GM12891 (cell line): ENCODE measurements around the gene STARD10. TPM values are rescaled to one million over a fixed set of nuclear protein-coding genes. Genes with fewer than 3 reads are reported as not detected.

Experiments used
- DNase-seq: peaks from one replicate; pipeline ENCODE4 v3.0.0; 2011; ENCODE audit warnings: low spot score; ENCODE audit not compliant: insufficient read length
- FAIRE-seq: peaks from 2 replicates; lab custom pipeline; 2011; peaks lifted over from hg19 to GRCh38; lab: Jason Lieb, UNC
- PAX5 ChIP-seq: IDR thresholded peaks from 2 replicates; pipeline ENCODE4 v1.6.1; 2011; ENCODE audit warnings: low read length, moderate library complexity, mild to moderate bottlenecking; ENCODE audit not compliant: insufficient read depth, severe bottlenecking
- POLR2A ChIP-seq: IDR thresholded peaks from 2 replicates; pipeline ENCODE4 v1.6.1; 2011; ENCODE audit warnings: low read depth, low read length, control low read depth
- POLR2AphosphoS5 ChIP-seq: IDR thresholded peaks from 2 replicates; pipeline ENCODE4 v1.6.1; 2011; ENCODE audit warnings: low read depth, low read length, control low read depth
- POU2F2 ChIP-seq: IDR thresholded peaks from 2 replicates; pipeline ENCODE4 v1.6.1; 2011; ENCODE audit warnings: low read depth, mild to moderate bottlenecking, control low read depth, low read length, moderate library complexity
- SPI1 ChIP-seq: IDR thresholded peaks from 2 replicates; pipeline ENCODE4 v1.6.1; 2011; ENCODE audit warnings: low read depth, low read length, control low read depth
- TAF1 ChIP-seq: IDR thresholded peaks from 2 replicates; pipeline ENCODE4 v1.6.1; 2011; ENCODE audit warnings: low read depth, low read length, control low read depth
- polyA plus RNA-seq: library from polyadenylated mRNA; unstranded; fragments of >200 nt; gene quantifications from one replicate; pipeline ENCODE4 v1.2.1, GENCODE V29; 2012; ENCODE audit warnings: low read depth, missing spikeins, inconsistent platforms; ENCODE audit not compliant: missing spikeins

Gene STARD10
- 23.1 TPM for polyA plus RNA-seq

DNA sequence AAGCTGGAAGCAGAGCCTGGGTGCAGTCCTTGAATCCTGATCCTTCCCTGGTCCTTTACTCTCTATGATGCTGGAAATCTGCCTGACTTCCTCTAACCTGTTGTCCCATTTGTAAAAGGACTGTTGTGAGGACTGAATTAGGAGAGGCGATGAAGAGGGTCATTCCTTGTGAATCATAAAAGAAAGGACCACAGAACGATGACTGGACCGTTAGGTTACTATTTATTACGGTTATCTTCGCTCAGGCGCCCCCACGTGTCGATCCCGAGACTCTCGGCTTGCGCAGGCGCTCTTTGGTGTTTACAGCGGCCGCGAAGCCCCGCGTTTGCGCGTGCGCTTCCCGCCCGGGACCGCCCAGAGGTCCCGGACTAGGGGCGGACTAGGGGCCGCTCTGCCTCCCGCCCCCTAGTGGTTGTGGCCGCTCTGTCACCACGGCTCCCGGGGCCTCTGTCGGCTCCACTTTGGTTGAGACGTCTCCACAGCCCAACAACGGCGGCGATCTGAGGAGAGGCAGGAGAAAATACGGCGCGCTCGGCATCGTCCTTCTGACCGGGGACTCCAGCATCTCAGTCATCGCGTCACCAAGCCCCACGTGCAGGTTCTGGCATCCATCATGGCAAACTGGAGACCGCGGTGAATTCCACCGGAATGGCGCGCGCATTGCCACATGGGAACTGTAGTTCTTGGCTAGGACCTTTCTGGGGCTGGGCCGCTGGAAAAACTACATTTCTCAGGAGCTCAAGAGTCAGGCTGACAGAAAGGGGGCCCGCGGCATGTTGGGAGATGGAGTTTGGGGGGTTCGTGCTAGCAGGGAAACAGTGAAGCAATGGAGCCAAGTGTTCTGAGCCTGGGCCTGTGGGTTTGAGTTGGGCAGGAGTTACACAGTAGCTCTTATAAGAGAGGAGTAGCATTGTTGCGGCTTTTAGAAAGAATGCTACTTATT, at the start of gene STARD10:
TSS of gene STARD10 (minus strand) at position 623 of the 943 bp plus-strand sequence. CDS start 12,866 bp downstream, outside the sequence.
- DNase-seq (peak; percentile 96), FAIRE-seq (peak; percentile 93)
- TF ChIP-seq TAF1 (peak; percentile 77), POLR2AphosphoS5 (peak; percentile 81), SPI1 (no peak), POU2F2 (no peak), PAX5 (no peak), POLR2A (peak; percentile 68; the same call in 1 of the 2 replicates)

DNA sequence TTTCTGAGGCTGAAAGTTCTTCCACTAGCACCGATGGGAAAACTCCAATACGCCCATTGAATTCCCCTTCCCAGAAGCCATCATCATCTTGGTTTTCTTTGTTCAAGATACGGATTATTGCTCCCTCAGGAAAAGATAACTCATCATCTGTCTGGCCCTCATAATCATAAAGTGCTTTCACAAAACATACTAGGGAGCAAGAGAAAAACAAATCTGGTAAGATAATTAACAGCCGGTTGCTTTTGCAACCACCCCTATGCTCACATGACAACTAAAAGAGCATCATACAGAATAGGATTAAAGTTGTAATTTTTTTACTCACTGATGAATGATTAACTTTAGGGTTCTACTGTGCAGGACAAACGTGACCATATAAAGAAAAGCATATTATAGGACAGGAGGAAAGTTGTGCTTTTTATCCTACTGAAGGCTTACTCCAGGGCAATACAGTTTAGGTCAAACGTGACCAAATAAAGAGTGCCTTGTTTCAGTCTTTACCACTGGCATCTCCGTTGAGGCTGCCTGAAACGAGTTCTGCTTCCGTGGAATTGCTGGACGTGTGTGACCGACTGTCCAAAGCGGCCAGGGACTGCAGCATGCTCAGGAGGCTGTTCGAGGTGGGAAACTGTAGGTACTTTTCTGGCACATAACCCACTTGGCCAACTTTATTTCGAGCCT, 48.9 kb upstream of the STARD10 start:
- DNase-seq (no peak), FAIRE-seq (no peak)
- TF ChIP-seq TAF1 (no peak), PAX5 (no peak), SPI1 (no peak), POLR2A (no peak), POLR2AphosphoS5 (no peak), POU2F2 (no peak)

DNA sequence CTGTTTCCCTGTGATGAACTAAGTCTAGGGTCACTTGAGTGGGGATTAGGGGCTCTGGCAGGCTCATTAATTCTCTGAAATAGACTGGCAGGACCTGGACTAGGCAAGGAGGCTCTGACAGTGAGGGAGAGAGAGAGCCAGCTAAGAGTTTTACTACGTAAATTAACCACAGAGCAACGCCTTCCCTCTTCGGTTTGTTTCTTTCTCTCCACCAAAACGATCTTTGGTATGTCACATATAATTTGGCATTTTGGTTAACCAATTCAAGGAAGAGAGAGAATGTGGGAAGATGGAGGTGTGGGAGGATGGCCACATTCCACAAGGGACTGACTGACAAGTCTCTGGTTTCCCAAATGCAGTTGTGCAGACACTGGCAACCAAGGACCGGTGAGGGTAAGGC, 48.3 kb upstream of the STARD10 start:
- no peak for TF ChIP-seq PAX5
- no peak for TF ChIP-seq POLR2AphosphoS5
- no peak for TF ChIP-seq POU2F2
- TF ChIP-seq POLR2A: no peak
- no peak for TF ChIP-seq TAF1
- TF ChIP-seq SPI1: no peak
- DNase-seq: no peak
- no peak for FAIRE-seq

- FAIRE-seq (no peak), DNase-seq (no peak)
- TF ChIP-seq POLR2AphosphoS5: no peak
These were observed 47.5 kb upstream of the STARD10 start for GRCh38 chr11:72841397-72841796.

GRCh38 chr11:72840780-72841179, 46.9 kb upstream of the STARD10 start:
- FAIRE-seq (no peak), DNase-seq (no peak)
- no peak for TF ChIP-seq POU2F2
- TF ChIP-seq PAX5: no peak
- no peak for TF ChIP-seq TAF1
- no peak for TF ChIP-seq SPI1
- no peak for TF ChIP-seq POLR2A
- TF ChIP-seq POLR2AphosphoS5: no peak

GRCh38 chr11:72838691-72839305, 45.0 kb upstream of the STARD10 start:
- FAIRE-seq (no peak), DNase-seq (no peak)
- TF ChIP-seq PAX5 (no peak), POLR2AphosphoS5 (no peak), TAF1 (no peak), POLR2A (no peak), SPI1 (no peak), POU2F2 (no peak)

DNA sequence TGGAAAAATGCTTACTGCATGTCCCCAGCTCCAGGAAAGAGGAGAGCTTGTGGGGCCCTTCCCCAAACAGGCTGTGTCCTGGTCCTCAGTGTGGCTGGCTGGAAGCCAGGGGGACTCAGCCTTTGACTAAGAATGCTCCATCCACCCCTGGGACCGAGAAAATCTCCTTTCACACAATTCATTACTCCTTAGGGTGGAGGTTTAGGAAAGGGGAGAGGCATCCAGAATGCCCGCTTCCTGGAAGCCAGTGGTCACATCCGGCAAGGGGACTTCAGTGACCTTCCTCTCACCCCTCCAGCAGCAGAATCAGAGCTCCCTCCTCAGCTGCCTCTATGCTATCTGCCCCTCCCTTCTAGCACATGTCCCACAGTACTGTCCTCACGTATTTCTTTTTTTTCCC, 42.3 kb upstream of the STARD10 start:
- no peak for DNase-seq
- no peak for FAIRE-seq
- TF ChIP-seq PAX5: no peak
- TF ChIP-seq TAF1: no peak
- no peak for TF ChIP-seq POLR2A
- TF ChIP-seq POU2F2: no peak
- no peak for TF ChIP-seq SPI1

DNA sequence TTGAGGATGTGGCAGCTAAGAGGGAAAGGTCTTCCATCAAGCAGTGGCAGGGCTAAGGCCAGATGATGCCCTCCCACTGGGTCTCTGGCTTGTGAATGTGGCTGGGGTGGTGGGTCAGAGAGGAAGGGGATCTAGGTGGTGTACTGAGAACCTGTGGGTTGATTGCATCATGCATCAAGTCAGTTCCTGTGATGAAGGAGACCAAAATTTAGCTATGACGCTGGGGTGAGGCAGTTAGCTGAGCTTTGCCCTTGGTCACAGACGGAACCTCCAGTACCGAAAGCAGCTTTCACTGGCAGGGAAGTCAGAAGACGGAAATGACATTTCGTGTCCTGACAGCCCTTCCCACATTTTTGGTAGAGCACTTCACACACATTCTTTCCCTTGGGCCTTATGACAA, 41.1 kb upstream of the STARD10 start:
- TF ChIP-seq TAF1 (no peak), POLR2A (no peak), PAX5 (no peak), SPI1 (no peak), POU2F2 (no peak), POLR2AphosphoS5 (no peak)
- no peak for DNase-seq
- FAIRE-seq: no peak

GRCh38 chr11:72833811-72834493, 40.1 kb upstream of the STARD10 start:
- FAIRE-seq: no peak
- no peak for DNase-seq
- TF ChIP-seq POLR2A (no peak), PAX5 (no peak), POU2F2 (no peak), TAF1 (no peak), POLR2AphosphoS5 (no peak), SPI1 (no peak)
